ENCODE results near the gene E2F1.
A peak's percentile ranks its signal among the peaks of the same experiment; 100 is the strongest.

Gene E2F1

GRCh38 chr20:33672426-33673113, 13.6 kb downstream of the E2F1 start:
- DNase-seq (ENCODE audit: low read depth in 2 of 2): no peak

- no peak for DNase-seq (ENCODE audit: low read depth in 2 of 2)
Measured at GRCh38 chr20:33671573-33672288, 14.5 kb downstream of the E2F1 start.

GRCh38 chr20:33670715-33671499, 15.3 kb downstream of the E2F1 start:
- DNase-seq (ENCODE audit: low read depth in 2 of 2): no peak

GRCh38 chr20:33669873-33670640, 16.1 kb downstream of the E2F1 start:
- DNase-seq (ENCODE audit: low read depth in 2 of 2): no peak

GRCh38 chr20:33669224-33669623, 17.0 kb downstream of the E2F1 start:
- DNase-seq (ENCODE audit: low read depth in 2 of 2): no peak

- no peak for DNase-seq (ENCODE audit: low read depth in 2 of 2)
Measured at GRCh38 chr20:33668466-33669155, 17.6 kb downstream of the E2F1 start.

- DNase-seq (ENCODE audit: low read depth in 2 of 2): peak; percentile 46 to 59
Measured at GRCh38 chr20:33667676-33668465, 18.3 kb downstream of the E2F1 start.

GRCh38 chr20:33667245-33667675, 18.9 kb downstream of the E2F1 start:
- DNase-seq (ENCODE audit: low read depth in 2 of 2): no peak

- peak; percentile 55 to 65 for DNase-seq (ENCODE audit: low read depth in 2 of 2)
Measured at GRCh38 chr20:33666293-33667244, 19.6 kb downstream of the E2F1 start, which contains the start of gene ACTL10. ACTL10 (plus strand) TSS chr20:33666943; CDS start chr20:33667498, 555 bp downstream.

GRCh38 chr20:33664762-33665144, 21.4 kb downstream of the E2F1 start:
- DNase-seq (ENCODE audit: low read depth in 2 of 2): no peak

- no peak for DNase-seq (ENCODE audit: low read depth in 2 of 2)
Measured at GRCh38 chr20:33664085-33664761, 22.0 kb downstream of the E2F1 start.

- DNase-seq (ENCODE audit: low read depth in 2 of 2): peak; percentile 54 to 68
Measured at GRCh38 chr20:33663161-33664084, 22.8 kb downstream of the E2F1 start.

GRCh38 chr20:33662172-33662571, 24.0 kb downstream of the E2F1 start, which contains the start of gene C20orf144:
C20orf144 (plus strand) TSS chr20:33662327; CDS start chr20:33662346, 19 bp downstream.
- no peak for DNase-seq (ENCODE audit: low read depth in 2 of 2)

GRCh38 chr20:33660685-33661058, 25.5 kb downstream of the E2F1 start:
- DNase-seq (ENCODE audit: low read depth in 2 of 2): no peak

GRCh38 chr20:33660035-33660684, 26.0 kb downstream of the E2F1 start:
- DNase-seq (ENCODE audit: low read depth in 2 of 2): no peak

- no peak for DNase-seq (ENCODE audit: low read depth in 2 of 2)
Measured at GRCh38 chr20:33659341-33660034, 26.7 kb downstream of the E2F1 start.
